Loucy (cell line): ENCODE measurements around the gene ARHGEF10L.

Source experiments
- H2AFZ ChIP-seq: fragments of 200-600 bp; sonication (generic); 2 replicates; pipeline ENCODE4 v1.6.0; 2016; ENCODE audit warnings: antibody characterized with exemption, mild to moderate bottlenecking, low read length, moderate library complexity
- H3F3A ChIP-seq: fragments of 200-600 bp; 2 replicates; pipeline ENCODE4 v1.6.0; 2016; ENCODE audit warnings: antibody characterized with exemption, low read depth, mild to moderate bottlenecking
- H3K27me3 ChIP-seq: fragments of 200-600 bp; sonication (generic); 2 replicates; pipeline ENCODE4 v1.6.1; 2014; ENCODE audit warnings: low read length, mild to moderate bottlenecking; ENCODE audit not compliant: insufficient read depth, poor library complexity, severe bottlenecking
- H3K36me3 ChIP-seq: fragments of 200-600 bp; sonication (generic); 2 replicates; pipeline ENCODE4 v1.6.1; 2016; ENCODE audit warnings: low read length; ENCODE audit not compliant: insufficient read depth
- H3K4me1 ChIP-seq: fragments of 200-600 bp; sonication (generic); 2 replicates; pipeline ENCODE4 v1.5.1; 2014; ENCODE audit warnings: low read length, mild to moderate bottlenecking; ENCODE audit not compliant: insufficient read depth, poor library complexity, severe bottlenecking
- H3K4me2 ChIP-seq: fragments of 200-600 bp; sonication (generic); 2 replicates; pipeline ENCODE4 v1.6.0; 2014; ENCODE audit warnings: antibody characterized with exemption, low read length, low read depth, mild to moderate bottlenecking; ENCODE audit not compliant: poor library complexity, severe bottlenecking
- H3K4me3 ChIP-seq: fragments of 200-600 bp; sonication (generic); 2 replicates; pipeline ENCODE4 v1.5.1; 2014; ENCODE audit warnings: low read length, mild to moderate bottlenecking, mixed read lengths; ENCODE audit not compliant: poor library complexity, severe bottlenecking
- H3K79me2 ChIP-seq: fragments of 200-600 bp; sonication (generic); 2 replicates; pipeline ENCODE4 v1.6.1; 2014; ENCODE audit warnings: low read length; ENCODE audit not compliant: insufficient read depth
- H3K9ac ChIP-seq: fragments of 200-600 bp; sonication (generic); 2 replicates; pipeline ENCODE4 v1.6.0; 2014; ENCODE audit warnings: mild to moderate bottlenecking, low read depth, low read length, moderate library complexity; ENCODE audit not compliant: poor library complexity, severe bottlenecking
- H3K9me2 ChIP-seq: fragments of 200-600 bp; sonication (generic); replicated peaks from 2 replicates; pipeline ENCODE4 v1.6.1; 2016; ENCODE audit warnings: low read depth, low read length, mixed read lengths
- H3K9me3 ChIP-seq: fragments of 200-600 bp; sonication (generic); 2 replicates; pipeline ENCODE4 v1.6.1; 2014; ENCODE audit warnings: mild to moderate bottlenecking, antibody characterized with exemption, low read length, low read depth; ENCODE audit not compliant: insufficient read depth
- H4K20me1 ChIP-seq: fragments of 200-600 bp; sonication (generic); 2 replicates; pipeline ENCODE4 v1.6.0; 2014; ENCODE audit warnings: antibody characterized with exemption, low read length, mild to moderate bottlenecking; ENCODE audit not compliant: insufficient read depth, poor library complexity, severe bottlenecking
- CTCF ChIP-seq: fragments of 200-600 bp; sonication (generic); conservative IDR thresholded peaks from 2 replicates; pipeline ENCODE4 v1.5.1; 2014; ENCODE audit warnings: mild to moderate bottlenecking, antibody characterized with exemption, low read length
- EZH2phosphoT487 ChIP-seq: fragments of 200-600 bp; IDR thresholded peaks from 2 replicates; pipeline ENCODE4 v1.6.1; 2018; ENCODE audit warnings: antibody characterized with exemption, mild to moderate bottlenecking, moderate library complexity, borderline replicate concordance

The ARHGEF10L gene

GRCh38 chr1:17630048-17630830 lies 90.7 kb downstream of the ARHGEF10L start:
- no peak overlapping the region for H3K9ac ChIP-seq
- no peaks in the 10 kb centered on the region for H3K9me3 ChIP-seq
- no peaks in the 10 kb centered on the region for H3K9me2 ChIP-seq
- no peaks in the 10 kb centered on the region for H3K79me2 ChIP-seq
- H3K4me3 ChIP-seq: no peak overlapping the region
- H3K4me2 ChIP-seq: no peak overlapping the region
- no peaks in the 10 kb centered on the region for H3K36me3 ChIP-seq
- no peak overlapping the region for H2AFZ ChIP-seq
- H3K4me1 ChIP-seq: no peaks in the 10 kb centered on the region
- no peaks in the 10 kb centered on the region for H3K27me3 ChIP-seq
- H3F3A ChIP-seq: no peaks in the 10 kb centered on the region
- TF ChIP-seq CTCF (no peak), EZH2phosphoT487 (no peak)
- H4K20me1 ChIP-seq: no peaks in the 10 kb centered on the region

GRCh38 chr1:17630986-17631385 lies 91.5 kb downstream of the ARHGEF10L start:
- Histone ChIP-seq H4K20me1 (no peaks in the 10 kb centered on the region), H3K4me2 (no peak overlapping the region), H3K9ac (no peak overlapping the region), H3F3A (no peaks in the 10 kb centered on the region), H3K36me3 (no peaks in the 10 kb centered on the region), H3K9me3 (no peaks in the 10 kb centered on the region), H3K9me2 (no peaks in the 10 kb centered on the region), H3K4me1 (no peaks in the 10 kb centered on the region), H3K79me2 (no peaks in the 10 kb centered on the region), H3K4me3 (no peak overlapping the region), H2AFZ (no peak overlapping the region), H3K27me3 (no peaks in the 10 kb centered on the region)
- TF ChIP-seq CTCF (no peak), EZH2phosphoT487 (no peak)

GRCh38 chr1:17631410-17631809 lies 91.9 kb downstream of the ARHGEF10L start:
- H3K36me3 ChIP-seq: no peaks in the 10 kb centered on the region
- no peaks in the 10 kb centered on the region for H3K4me1 ChIP-seq
- no peaks in the 10 kb centered on the region for H3K79me2 ChIP-seq
- H3F3A ChIP-seq: no peaks in the 10 kb centered on the region
- no peaks in the 10 kb centered on the region for H3K27me3 ChIP-seq
- no peaks in the 10 kb centered on the region for H4K20me1 ChIP-seq
- no peak overlapping the region for H3K9ac ChIP-seq
- H3K4me3 ChIP-seq: no peak overlapping the region
- no peak for TF ChIP-seq CTCF
- TF ChIP-seq EZH2phosphoT487: no peak
- H3K4me2 ChIP-seq: no peak overlapping the region
- H3K9me2 ChIP-seq: no peaks in the 10 kb centered on the region
- H3K9me3 ChIP-seq: no peaks in the 10 kb centered on the region
- no peak overlapping the region for H2AFZ ChIP-seq
